K562 (cell line): ENCODE results near the gene PPP1CA. TPM values are rescaled to one million over a fixed set of nuclear protein-coding genes. Genes with fewer than 3 reads are reported as not detected.

Experiments used
- ATF1 ChIP-seq, 2 experiments: fragments of 450-650 bp in 1 of 2; IDR thresholded peaks; 2 replicates each; pipeline ENCODE4 v1.6.1; 2016; ENCODE audit warnings: missing compliant biosample characterization in 1 of 2, missing genetic modification characterization in 1 of 2
- BRD4 ChIP-seq: fragments of 200-600 bp; sonication (generic); IDR thresholded peaks from 2 replicates; pipeline ENCODE4 v1.6.1; 2017; ENCODE audit warnings: inconsistent platforms
- L3MBTL2 ChIP-seq: fragments of 450-650 bp; IDR thresholded peaks from 2 replicates; pipeline ENCODE4 v1.6.1; 2016; ENCODE audit warnings: mild to moderate bottlenecking, moderate library complexity
- MBD2 ChIP-seq: sonication (generic); IDR thresholded peaks from 2 replicates; pipeline ENCODE4 v1.6.1; 2016; ENCODE audit warnings: low read depth, borderline replicate concordance
- SMARCC2 ChIP-seq: fragments of 450-650 bp; IDR thresholded peaks from 2 replicates; pipeline ENCODE4 v1.6.1; 2017; ENCODE audit warnings: antibody characterized with exemption, moderate library complexity, mild to moderate bottlenecking, low read depth
- SP1 ChIP-seq: sonication (generic); formaldehyde crosslinking; IDR thresholded peaks from 2 replicates; pipeline ENCODE4 v1.8.1; 2022; ENCODE audit warnings: mild to moderate bottlenecking, missing genetic modification reagents
- ZC3H4 ChIP-seq: sonication (generic); formaldehyde crosslinking; IDR thresholded peaks from 2 replicates; pipeline ENCODE4 v1.9.0; 2021; ENCODE audit warnings: missing genetic modification reagents, borderline replicate concordance
- ZFPM2 ChIP-seq: fragments of 250-450 bp; sonication (Bioruptor Pico); IDR thresholded peaks from 2 replicates; pipeline ENCODE4 v1.5.1; 2022; ENCODE audit warnings: mild to moderate bottlenecking
- polyA plus RNA-seq, 8 experiments: library from polyadenylated mRNA; depleted of rRNA in 4 of 8; stranded (reverse) in 5 of 8; unstranded in 3 of 8; fragments of >200 nt; fragmentation: Nextera tagmentation in 2 of 8; fragmentation: Illumina TruSeq in 1 of 8; extraction: Ambion mirVana in 2 of 8; extraction: Trizol in 1 of 8; gene quantifications; 2 replicates each; pipeline versions ENCODE4 v1.2.1 to v1.2.3, GENCODE V29; 2011 to 2014; ENCODE audit warnings: inconsistent platforms in 1 of 8, missing spikeins in 1 of 8
- total RNA-seq, 7 experiments: library from RNA; depleted of rRNA in 6 of 7; stranded (reverse); fragments of >200 nt in 6 of 7; fragmentation: Illumina TruSeq in 2 of 7; extraction: Trizol in 2 of 7; gene quantifications; 2 replicates each; pipeline versions ENCODE4 v1.2.1 to v1.2.3, GENCODE V29; 2011 to 2021; ENCODE audit warnings: low replicate concordance in 1 of 7
- TF ChIP-seq, protein P1 (sequence below), 3 experiments: fragments of 200-800 bp in 1 of 3; sonication (Bioruptor generic) in 1 of 3; sonication (generic) in 1 of 3; formaldehyde crosslinking in 1 of 3; IDR thresholded peaks; 2 replicates each; pipeline versions ENCODE4 v1.6.1 to v1.8.0; 2016 to 2022; ENCODE audit warnings: mild to moderate bottlenecking in 2 of 3, missing compliant biosample characterization in 2 of 3, missing genetic modification characterization in 2 of 3, missing genetic modification reagents in 1 of 3
- TF ChIP-seq, protein P2 (sequence below), 2 experiments: fragments of 450-650 bp; IDR thresholded peaks; 2 replicates each; pipeline ENCODE4 v1.6.1; 2018; ENCODE audit warnings: mild to moderate bottlenecking in 2 of 2, low read depth in 1 of 2; ENCODE audit not compliant: partially characterized antibody in 2 of 2

PPP1CA gene
- total and polyA plus RNA-seq, 9 of the 15 experiments (the other 6 are each of a cell fraction or from before 2014, with no cell fraction given): 18.2 to 242 (median 188) TPM

DNA sequence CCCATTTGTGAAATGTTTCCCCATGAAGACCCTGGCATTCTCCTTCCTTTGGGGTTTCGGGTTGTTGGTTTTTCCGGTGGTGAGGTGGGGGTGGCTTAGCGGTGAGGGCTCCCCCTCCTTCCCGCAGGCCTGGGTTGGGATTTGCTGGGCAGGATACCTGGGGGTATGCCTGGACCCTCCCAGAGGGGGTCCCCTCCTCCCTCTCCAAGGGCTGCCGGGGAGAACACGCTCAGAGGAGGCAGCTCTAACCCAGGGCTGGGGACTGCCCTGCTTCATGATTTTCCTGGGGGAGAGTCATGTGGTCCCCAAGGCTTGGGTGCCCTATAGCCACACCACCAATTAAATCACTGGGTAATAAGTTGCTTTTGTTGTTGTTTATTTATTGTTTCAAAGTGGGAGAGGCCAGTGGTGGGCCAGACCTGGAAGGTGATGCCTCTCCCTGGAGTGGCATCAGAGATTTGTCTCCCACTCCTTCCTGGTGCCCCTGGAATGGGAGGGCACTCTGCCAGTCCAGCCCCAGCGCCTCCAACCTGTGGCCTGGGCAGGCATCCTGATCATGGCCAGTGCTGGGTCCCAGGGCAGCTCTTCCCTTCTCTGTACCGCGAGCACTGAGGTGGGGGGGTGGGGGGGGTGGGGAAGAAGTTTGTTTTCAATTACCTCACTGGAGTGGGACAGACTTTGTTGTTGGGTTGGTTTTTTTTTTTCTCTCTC lies 26.9 kb downstream of the PPP1CA start (continued):
- TF ChIP-seq L3MBTL2 (peak; percentile 71; the same call in 1 of the 2 replicates), BRD4 (no peak), MBD2 (peak; percentile 10; the same call in 1 of the 2 replicates), ZC3H4 (CRISPR knock-in tag) (0 out of 2 replicates have a peak, but pooled peaks have one; percentile 34), SP1 (CRISPR knock-in tag) (peak; percentile 34; the same call in 1 of the 2 replicates), SMARCC2 (0 out of 2 replicates have a peak, but pooled peaks have one; percentile 2), ZFPM2 (no peak), ATF1 (CRISPR knock-in tag; IDR thresholded peaks at IDR 0.05) (no peak), ATF1 (tag; IDR thresholded peaks at IDR 0.05) (0 out of 2 replicates have a peak, but pooled peaks have one; percentile 2)
- TF ChIP-seq, protein P1, sequence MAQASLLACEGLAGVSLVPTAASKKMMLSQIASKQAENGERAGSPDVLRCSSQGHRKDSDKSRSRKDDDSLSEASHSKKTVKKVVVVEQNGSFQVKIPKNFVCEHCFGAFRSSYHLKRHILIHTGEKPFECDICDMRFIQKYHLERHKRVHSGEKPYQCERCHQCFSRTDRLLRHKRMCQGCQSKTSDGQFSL (CRISPR knock-in tag; IDR thresholded peaks at IDR 0.05): no peak; the same call in 1 of the 2 replicates
- TF ChIP-seq, protein P1 (tag; IDR thresholded peaks at IDR 0.05): peak in 1 of 2 experiments; percentile 85; a peak in 1 of 4 replicates
- TF ChIP-seq, protein P2, sequence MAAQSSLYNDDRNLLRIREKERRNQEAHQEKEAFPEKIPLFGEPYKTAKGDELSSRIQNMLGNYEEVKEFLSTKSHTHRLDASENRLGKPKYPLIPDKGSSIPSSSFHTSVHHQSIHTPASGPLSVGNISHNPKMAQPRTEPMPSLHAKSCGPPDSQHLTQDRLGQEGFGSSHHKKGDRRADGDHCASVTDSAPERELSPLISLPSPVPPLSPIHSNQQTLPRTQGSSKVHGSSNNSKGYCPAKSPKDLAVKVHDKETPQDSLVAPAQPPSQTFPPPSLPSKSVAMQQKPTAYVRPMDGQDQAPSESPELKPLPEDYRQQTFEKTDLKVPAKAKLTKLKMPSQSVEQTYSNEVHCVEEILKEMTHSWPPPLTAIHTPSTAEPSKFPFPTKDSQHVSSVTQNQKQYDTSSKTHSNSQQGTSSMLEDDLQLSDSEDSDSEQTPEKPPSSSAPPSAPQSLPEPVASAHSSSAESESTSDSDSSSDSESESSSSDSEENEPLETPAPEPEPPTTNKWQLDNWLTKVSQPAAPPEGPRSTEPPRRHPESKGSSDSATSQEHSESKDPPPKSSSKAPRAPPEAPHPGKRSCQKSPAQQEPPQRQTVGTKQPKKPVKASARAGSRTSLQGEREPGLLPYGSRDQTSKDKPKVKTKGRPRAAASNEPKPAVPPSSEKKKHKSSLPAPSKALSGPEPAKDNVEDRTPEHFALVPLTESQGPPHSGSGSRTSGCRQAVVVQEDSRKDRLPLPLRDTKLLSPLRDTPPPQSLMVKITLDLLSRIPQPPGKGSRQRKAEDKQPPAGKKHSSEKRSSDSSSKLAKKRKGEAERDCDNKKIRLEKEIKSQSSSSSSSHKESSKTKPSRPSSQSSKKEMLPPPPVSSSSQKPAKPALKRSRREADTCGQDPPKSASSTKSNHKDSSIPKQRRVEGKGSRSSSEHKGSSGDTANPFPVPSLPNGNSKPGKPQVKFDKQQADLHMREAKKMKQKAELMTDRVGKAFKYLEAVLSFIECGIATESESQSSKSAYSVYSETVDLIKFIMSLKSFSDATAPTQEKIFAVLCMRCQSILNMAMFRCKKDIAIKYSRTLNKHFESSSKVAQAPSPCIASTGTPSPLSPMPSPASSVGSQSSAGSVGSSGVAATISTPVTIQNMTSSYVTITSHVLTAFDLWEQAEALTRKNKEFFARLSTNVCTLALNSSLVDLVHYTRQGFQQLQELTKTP (IDR thresholded peaks at IDR 0.05; ENCODE audit: low read depth in 1 of 2, partially characterized antibody in 2 of 2): peak in 1 of 2 experiments; percentile 13
